Liver (tissue), 9 donors: ENCODE results near the gene ENKD1. TPM values are rescaled to one million over a fixed set of nuclear protein-coding genes. Genes with fewer than 3 reads are reported as not detected.

Experiments
- DNase-seq: peaks from one replicate; pipeline ENCODE4 v3.0.0-alpha.2; 2017; ENCODE audit warnings: low spot score
- H3K27ac ChIP-seq, 2 donors: one replicate each; pipeline ENCODE4 v1.7.0; 2013; ENCODE audit warnings: inconsistent platforms in 2 of 2, low read length in 2 of 2, control low read depth in 1 of 2, low read depth in 1 of 2, mild to moderate bottlenecking in 1 of 2
- H3K27me3 ChIP-seq, 4 donors: one replicate each; pipeline versions ENCODE4 v1.6.1 to v1.7.0; 2013; ENCODE audit warnings: low read length in 3 of 4, inconsistent platforms in 1 of 4, mild to moderate bottlenecking in 1 of 4, moderate library complexity in 1 of 4; ENCODE audit not compliant: control insufficient read depth in 4 of 4, insufficient read depth in 4 of 4
- H3K36me3 ChIP-seq, 4 donors: one replicate each; pipeline versions ENCODE4 v1.6.1 to v1.7.0; 2013; ENCODE audit warnings: low read length in 3 of 4, mild to moderate bottlenecking in 3 of 4, low read depth in 1 of 4, moderate library complexity in 1 of 4; ENCODE audit not compliant: control insufficient read depth in 4 of 4, insufficient read depth in 3 of 4
- H3K4me1 ChIP-seq, 4 donors: one replicate each; pipeline versions ENCODE4 v1.6.1 to v1.7.0; 2013; ENCODE audit warnings: low read length in 3 of 4, mild to moderate bottlenecking in 3 of 4, moderate library complexity in 1 of 4; ENCODE audit not compliant: control insufficient read depth in 4 of 4, insufficient read depth in 4 of 4
- H3K4me3 ChIP-seq, 3 donors: one replicate each; pipeline versions ENCODE4 v1.6.1 to v1.7.0; 2013; ENCODE audit warnings: low read length in 3 of 3, control low read depth in 1 of 3, low read depth in 1 of 3, mild to moderate bottlenecking in 1 of 3
- H3K9ac ChIP-seq, 2 donors: one replicate each; pipeline ENCODE4 v1.7.0; 2013; ENCODE audit warnings: low read length in 2 of 2, mild to moderate bottlenecking in 2 of 2, moderate library complexity in 2 of 2, control low read depth in 1 of 2, low read depth in 1 of 2
- H3K9me3 ChIP-seq, 4 donors: one replicate each; pipeline versions ENCODE4 v1.6.1 to v1.7.0; 2013; ENCODE audit warnings: low read length in 3 of 4; ENCODE audit not compliant: control insufficient read depth in 4 of 4
- EGR1 ChIP-seq, 2 donors: IDR thresholded peaks; 2 replicates each; pipeline ENCODE4 v1.6.1; 2016 to 2018; ENCODE audit warnings: antibody characterized with exemption in 2 of 2, low read depth in 2 of 2
- FOXA1 ChIP-seq: IDR thresholded peaks from 2 replicates; pipeline ENCODE4 v1.6.1; 2016; ENCODE audit warnings: antibody characterized with exemption
- FOXA2 ChIP-seq: IDR thresholded peaks from 2 replicates; pipeline ENCODE4 v1.6.1; 2016; ENCODE audit warnings: antibody characterized with exemption
- GABPA ChIP-seq, 2 donors: IDR thresholded peaks in 1 of 2; conservative IDR thresholded peaks in 1 of 2; 2 replicates each; pipeline ENCODE4 v1.6.1; 2016; ENCODE audit warnings: antibody characterized with exemption in 2 of 2, mild to moderate bottlenecking in 1 of 2, moderate library complexity in 1 of 2
- JUND ChIP-seq, 2 donors: IDR thresholded peaks; 2 replicates each; pipeline ENCODE4 v1.6.1; 2016; ENCODE audit warnings: antibody characterized with exemption in 2 of 2
- RAD21 ChIP-seq, 2 donors: IDR thresholded peaks; 2 replicates each; pipeline ENCODE4 v1.6.1; 2016; ENCODE audit warnings: antibody characterized with exemption in 2 of 2, mild to moderate bottlenecking in 2 of 2
- RXRA ChIP-seq, 2 donors: IDR thresholded peaks; 2 replicates each; pipeline ENCODE4 v1.6.1; 2017 to 2018; ENCODE audit warnings: antibody characterized with exemption in 2 of 2, mild to moderate bottlenecking in 1 of 2
- SP1 ChIP-seq: IDR thresholded peaks from 2 replicates; pipeline ENCODE4 v1.6.1; 2018; ENCODE audit warnings: antibody characterized with exemption, mild to moderate bottlenecking
- TAF1 ChIP-seq: conservative IDR thresholded peaks from 2 replicates; pipeline ENCODE4 v1.6.1; 2016; ENCODE audit warnings: antibody characterized with exemption, mild to moderate bottlenecking
- YY1 ChIP-seq: IDR thresholded peaks from 2 replicates; pipeline ENCODE4 v1.6.1; 2016; ENCODE audit warnings: antibody characterized with exemption, mild to moderate bottlenecking
- WGBS: extraction: QIAGEN DNeasy Blood & Tissue Kit; methylation state at CpG from one replicate; pipeline ENCODE4 v1.1.7; 2013; 5-methylcytosine and 5-hydroxymethylcytosine counted together
- polyA plus RNA-seq, 2 donors: library from polyadenylated mRNA; stranded (reverse) in 1 of 2; unstranded in 1 of 2; fragments of 200-250 nt in 1 of 2; fragments of >200 nt in 1 of 2; fragmentation: Nextera tagmentation in 1 of 2; extraction: Ambion mirVana in 1 of 2; gene quantifications; one replicate each; pipeline versions ENCODE4 v1.2.1 to v1.2.3, GENCODE V29; 2013 to 2015
- total RNA-seq, 2 donors: library from RNA; depleted of rRNA; stranded (reverse); fragments of >200 nt; gene quantifications; one replicate each; pipeline ENCODE4 v1.2.3, GENCODE V29; 2014
- TF ChIP-seq, protein P1 (sequence below): IDR thresholded peaks from 2 replicates; pipeline ENCODE4 v1.6.1; 2016; ENCODE audit warnings: antibody characterized with exemption
- TF ChIP-seq, protein P2 (sequence below): IDR thresholded peaks from 2 replicates; pipeline ENCODE4 v1.6.1; 2016; ENCODE audit warnings: antibody characterized with exemption
- TF ChIP-seq, protein P3 (sequence below): fragments of 150-350 bp; IDR thresholded peaks from 2 replicates; pipeline ENCODE4 v1.5.1; 2017; ENCODE audit warnings: improper control_type of control experiment, low read depth, low read length; ENCODE audit not compliant: missing input control
- TF ChIP-seq, protein P4 (sequence below): IDR thresholded peaks from 2 replicates; pipeline ENCODE4 v1.6.1; 2016; ENCODE audit warnings: antibody characterized with exemption
- donor health status: healthy.
- donor health status: healthy.
- donor health status: healthy.
- donor health status: healthy.
- donor health status: healthy.

ENKD1 gene
- total and polyA plus RNA-seq, 4 donors: 2.6 to 7.8 (median 4.7) TPM

DNA sequence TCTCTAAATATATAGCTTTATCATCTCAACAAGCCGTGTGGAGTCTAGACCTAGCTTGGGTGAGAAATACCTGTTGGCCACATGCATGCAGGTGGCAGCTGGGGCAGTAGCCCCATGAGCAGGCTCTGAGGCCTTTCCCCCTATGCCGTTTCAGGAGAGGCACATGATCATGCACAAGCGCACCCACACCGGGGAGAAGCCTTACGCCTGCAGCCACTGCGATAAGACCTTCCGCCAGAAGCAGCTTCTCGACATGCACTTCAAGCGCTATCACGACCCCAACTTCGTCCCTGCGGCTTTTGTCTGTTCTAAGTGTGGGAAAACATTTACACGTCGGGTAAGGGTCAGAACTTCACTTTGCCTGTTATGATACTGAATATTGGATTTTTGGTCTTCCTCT is 38.3 kb downstream of the ENKD1 start:
- H3K9me3 ChIP-seq: no peaks in the 10 kb centered on the region
- peaks cover 9 to 55% (median 38%) of the 10 kb centered on the region in 4 donors for H3K36me3 ChIP-seq
- DNase-seq: no peak
- WGBS: 97% methylated on average over 14 of the region's 14 CpGs
- no peak overlapping the region for H3K9ac ChIP-seq
- no peak for TF ChIP-seq GABPA (IDR thresholded peaks at IDR 0.05 in 1 of 2, conservative IDR thresholded peaks at IDR 0.05 in 1 of 2)
- TF ChIP-seq, protein P1, sequence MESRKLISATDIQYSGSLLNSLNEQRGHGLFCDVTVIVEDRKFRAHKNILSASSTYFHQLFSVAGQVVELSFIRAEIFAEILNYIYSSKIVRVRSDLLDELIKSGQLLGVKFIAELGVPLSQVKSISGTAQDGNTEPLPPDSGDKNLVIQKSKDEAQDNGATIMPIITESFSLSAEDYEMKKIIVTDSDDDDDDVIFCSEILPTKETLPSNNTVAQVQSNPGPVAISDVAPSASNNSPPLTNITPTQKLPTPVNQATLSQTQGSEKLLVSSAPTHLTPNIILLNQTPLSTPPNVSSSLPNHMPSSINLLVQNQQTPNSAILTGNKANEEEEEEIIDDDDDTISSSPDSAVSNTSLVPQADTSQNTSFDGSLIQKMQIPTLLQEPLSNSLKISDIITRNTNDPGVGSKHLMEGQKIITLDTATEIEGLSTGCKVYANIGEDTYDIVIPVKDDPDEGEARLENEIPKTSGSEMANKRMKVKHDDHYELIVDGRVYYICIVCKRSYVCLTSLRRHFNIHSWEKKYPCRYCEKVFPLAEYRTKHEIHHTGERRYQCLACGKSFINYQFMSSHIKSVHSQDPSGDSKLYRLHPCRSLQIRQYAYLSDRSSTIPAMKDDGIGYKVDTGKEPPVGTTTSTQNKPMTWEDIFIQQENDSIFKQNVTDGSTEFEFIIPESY: no peak
- TF ChIP-seq SP1: no peak
- TF ChIP-seq YY1: no peak
- TF ChIP-seq, protein P2, sequence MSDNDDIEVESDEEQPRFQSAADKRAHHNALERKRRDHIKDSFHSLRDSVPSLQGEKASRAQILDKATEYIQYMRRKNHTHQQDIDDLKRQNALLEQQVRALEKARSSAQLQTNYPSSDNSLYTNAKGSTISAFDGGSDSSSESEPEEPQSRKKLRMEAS: no peak
- TF ChIP-seq, protein P3, sequence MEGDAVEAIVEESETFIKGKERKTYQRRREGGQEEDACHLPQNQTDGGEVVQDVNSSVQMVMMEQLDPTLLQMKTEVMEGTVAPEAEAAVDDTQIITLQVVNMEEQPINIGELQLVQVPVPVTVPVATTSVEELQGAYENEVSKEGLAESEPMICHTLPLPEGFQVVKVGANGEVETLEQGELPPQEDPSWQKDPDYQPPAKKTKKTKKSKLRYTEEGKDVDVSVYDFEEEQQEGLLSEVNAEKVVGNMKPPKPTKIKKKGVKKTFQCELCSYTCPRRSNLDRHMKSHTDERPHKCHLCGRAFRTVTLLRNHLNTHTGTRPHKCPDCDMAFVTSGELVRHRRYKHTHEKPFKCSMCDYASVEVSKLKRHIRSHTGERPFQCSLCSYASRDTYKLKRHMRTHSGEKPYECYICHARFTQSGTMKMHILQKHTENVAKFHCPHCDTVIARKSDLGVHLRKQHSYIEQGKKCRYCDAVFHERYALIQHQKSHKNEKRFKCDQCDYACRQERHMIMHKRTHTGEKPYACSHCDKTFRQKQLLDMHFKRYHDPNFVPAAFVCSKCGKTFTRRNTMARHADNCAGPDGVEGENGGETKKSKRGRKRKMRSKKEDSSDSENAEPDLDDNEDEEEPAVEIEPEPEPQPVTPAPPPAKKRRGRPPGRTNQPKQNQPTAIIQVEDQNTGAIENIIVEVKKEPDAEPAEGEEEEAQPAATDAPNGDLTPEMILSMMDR: no peak
- TF ChIP-seq, protein P4, sequence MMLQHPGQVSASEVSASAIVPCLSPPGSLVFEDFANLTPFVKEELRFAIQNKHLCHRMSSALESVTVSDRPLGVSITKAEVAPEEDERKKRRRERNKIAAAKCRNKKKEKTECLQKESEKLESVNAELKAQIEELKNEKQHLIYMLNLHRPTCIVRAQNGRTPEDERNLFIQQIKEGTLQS: no peak
- no peak for TF ChIP-seq FOXA1
- no peak for TF ChIP-seq JUND (IDR thresholded peaks at IDR 0.05)
- TF ChIP-seq RAD21 (IDR thresholded peaks at IDR 0.05): no peak
- TF ChIP-seq EGR1 (IDR thresholded peaks at IDR 0.05; ENCODE audit: low read depth in 2 of 2): no peak
- H3K4me1 ChIP-seq: no peaks in the 10 kb centered on the region
- no peak overlapping the region for H3K27ac ChIP-seq
- no peak overlapping the region for H3K4me3 ChIP-seq
- H3K27me3 ChIP-seq: no peaks in the 10 kb centered on the region

DNA sequence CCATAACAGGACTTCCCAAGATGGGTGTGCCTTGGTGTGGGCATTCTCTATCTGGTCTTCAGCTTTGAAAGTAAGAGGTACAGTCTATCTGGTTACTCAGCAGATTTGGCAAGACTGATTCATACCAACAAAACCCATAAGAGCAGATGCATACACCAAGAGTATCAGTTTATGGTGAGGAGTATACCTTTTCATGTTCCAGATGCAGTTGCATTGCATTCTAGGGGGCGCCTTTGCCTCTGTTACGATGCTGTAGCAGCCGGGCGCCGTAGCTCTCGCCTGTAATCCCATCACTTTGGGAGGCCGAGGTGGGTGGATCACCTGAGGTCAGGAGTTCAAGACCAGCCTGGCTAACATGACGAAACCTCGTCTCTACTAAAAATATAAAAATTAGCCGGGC is 52.7 kb downstream of the ENKD1 start:
- Histone ChIP-seq H3K4me1 (no peaks in the 10 kb centered on the region), H3K36me3 (peaks cover 3 to 37% (median 26%) of the 10 kb centered on the region in 4 donors), H3K9me3 (no peaks in the 10 kb centered on the region), H3K9ac (no peak overlapping the region), H3K27me3 (no peaks in the 10 kb centered on the region), H3K27ac (no peak overlapping the region), H3K4me3 (no peak overlapping the region)
- TF ChIP-seq, protein P1: no peak
- TF ChIP-seq, protein P4: no peak
- TF ChIP-seq RXRA (IDR thresholded peaks at IDR 0.05) (no peak), FOXA1 (no peak), TAF1 (no peak), FOXA2 (no peak)
- DNase-seq: no peak
- WGBS: 95% methylated on average over 10 of the region's 10 CpGs

Other genes starting within 250 kb of the ENKD1 start
- 1 to 10 TPM in 1 of 2 donors, under 1 TPM in 1; 0.51 to 6.7 TPM for gene HSD11B2, start 235.6 kb downstream of the ENKD1 start, total RNA-seq
- 1 to 10 TPM; 1.8 to 2.7 TPM for gene HSD11B2, start 235.6 kb downstream of the ENKD1 start, polyA plus RNA-seq
- gene ATP6V0D1, start 185.6 kb downstream of the ENKD1 start, total RNA-seq: 10 to 100 TPM; 73.2 to 80.2 TPM
- gene ATP6V0D1, start 185.6 kb downstream of the ENKD1 start, polyA plus RNA-seq: 10 to 100 TPM; 47.6 to 59.9 TPM
- not detected for gene AGRP, start 183.2 kb downstream of the ENKD1 start, total RNA-seq
- gene AGRP, start 183.2 kb downstream of the ENKD1 start, polyA plus RNA-seq: under 1 TPM; 0.18 to 0.50 TPM
- 10 to 100 TPM; 16.8 to 25.2 TPM for gene RIPOR1, start 137.9 kb downstream of the ENKD1 start, total RNA-seq
- 10 to 100 TPM in 1 of 2 donors, 1 to 10 TPM in 1; 7.6 to 13.8 TPM for gene RIPOR1, start 137.9 kb downstream of the ENKD1 start, polyA plus RNA-seq
- gene CTCF, start 104.2 kb downstream of the ENKD1 start, total RNA-seq: 10 to 100 TPM; 16.1 to 35.3 TPM
- 10 to 100 TPM; 10.1 to 14.9 TPM for gene CTCF, start 104.2 kb downstream of the ENKD1 start, polyA plus RNA-seq
- 1 to 10 TPM in 1 of 2 donors, under 1 TPM in 1; 0.51 to 1.3 TPM for gene CARMIL2, start 21.6 kb downstream of the ENKD1 start, total RNA-seq
- under 1 TPM in 1 of 2 donors, not detected in 1; 0.39 TPM for gene CARMIL2, start 21.6 kb downstream of the ENKD1 start, polyA plus RNA-seq
- 1 to 10 TPM; 4.3 to 5.6 TPM for gene ACD, start 6.5 kb downstream of the ENKD1 start, total RNA-seq
- gene ACD, start 6.5 kb downstream of the ENKD1 start, polyA plus RNA-seq: 1 to 10 TPM; 4.7 to 5.6 TPM
- gene PARD6A, start 5.8 kb downstream of the ENKD1 start, total RNA-seq: 1 to 10 TPM in 1 of 2 donors, under 1 TPM in 1; 0.42 to 1.4 TPM
- gene PARD6A, start 5.8 kb downstream of the ENKD1 start, polyA plus RNA-seq: 1 to 10 TPM; 2.2 to 2.4 TPM
- 1 to 10 TPM; 1.2 to 1.9 TPM for gene C16orf86, start 64 bp upstream of the ENKD1 start, total RNA-seq
- 1 to 10 TPM; 2.3 to 2.6 TPM for gene C16orf86, start 64 bp upstream of the ENKD1 start, polyA plus RNA-seq
- 10 to 100 TPM; 12.7 to 48.8 TPM for gene GFOD2, start 52.6 kb upstream of the ENKD1 start, total RNA-seq
- gene GFOD2, start 52.6 kb upstream of the ENKD1 start, polyA plus RNA-seq: 10 to 100 TPM; 20.7 to 37.1 TPM
- gene RANBP10, start 139.8 kb upstream of the ENKD1 start, total RNA-seq: 10 to 100 TPM in 1 of 2 donors, 1 to 10 TPM in 1; 9.8 to 12.8 TPM
- 10 to 100 TPM; 14.9 to 15.5 TPM for gene RANBP10, start 139.8 kb upstream of the ENKD1 start, polyA plus RNA-seq
- gene TSNAXIP1, start 140.1 kb upstream of the ENKD1 start, total RNA-seq: under 1 TPM; 0.09 to 0.75 TPM
- 1 to 10 TPM in 1 of 2 donors, under 1 TPM in 1; 0.62 to 1.5 TPM for gene TSNAXIP1, start 140.1 kb upstream of the ENKD1 start, polyA plus RNA-seq
- gene THAP11, start 175.6 kb upstream of the ENKD1 start, total RNA-seq: 10 to 100 TPM; 14.1 to 19.7 TPM
- gene THAP11, start 175.6 kb upstream of the ENKD1 start, polyA plus RNA-seq: 1 to 10 TPM; 6.7 to 9.5 TPM
- gene NUTF2, start 180.2 kb upstream of the ENKD1 start, total RNA-seq: 10 to 100 TPM; 27.4 to 69.5 TPM
- gene NUTF2, start 180.2 kb upstream of the ENKD1 start, polyA plus RNA-seq: 10 to 100 TPM; 51.0 to 58.7 TPM
- 10 to 100 TPM; 15.9 to 22.7 TPM for gene CENPT, start 180.9 kb upstream of the ENKD1 start, total RNA-seq
- 10 to 100 TPM; 11.4 to 26.9 TPM for gene CENPT, start 180.9 kb upstream of the ENKD1 start, polyA plus RNA-seq
- 10 to 100 TPM; 22.9 to 26.8 TPM for gene EDC4, start 206.3 kb upstream of the ENKD1 start, total RNA-seq
- 10 to 100 TPM; 17.7 to 20.3 TPM for gene EDC4, start 206.3 kb upstream of the ENKD1 start, polyA plus RNA-seq
- gene NRN1L, start 218.1 kb upstream of the ENKD1 start, total RNA-seq: under 1 TPM; 0.14 to 0.33 TPM
- under 1 TPM; 0.23 to 0.24 TPM for gene NRN1L, start 218.1 kb upstream of the ENKD1 start, polyA plus RNA-seq
- gene PSKH1, start 226.5 kb upstream of the ENKD1 start, total RNA-seq: 10 to 100 TPM; 14.0 to 23.8 TPM
- gene PSKH1, start 226.5 kb upstream of the ENKD1 start, polyA plus RNA-seq: 10 to 100 TPM in 1 of 2 donors, 1 to 10 TPM in 1; 8.3 to 13.7 TPM